Measurements from ENCODE around the gene SEC14L5. TPM values are rescaled to one million over a fixed set of nuclear protein-coding genes. Genes with fewer than 3 reads are reported as not detected.

Gene SEC14L5
- polyA plus RNA-seq, 1 donor from 2014 or later = 0.43 TPM

DNA sequence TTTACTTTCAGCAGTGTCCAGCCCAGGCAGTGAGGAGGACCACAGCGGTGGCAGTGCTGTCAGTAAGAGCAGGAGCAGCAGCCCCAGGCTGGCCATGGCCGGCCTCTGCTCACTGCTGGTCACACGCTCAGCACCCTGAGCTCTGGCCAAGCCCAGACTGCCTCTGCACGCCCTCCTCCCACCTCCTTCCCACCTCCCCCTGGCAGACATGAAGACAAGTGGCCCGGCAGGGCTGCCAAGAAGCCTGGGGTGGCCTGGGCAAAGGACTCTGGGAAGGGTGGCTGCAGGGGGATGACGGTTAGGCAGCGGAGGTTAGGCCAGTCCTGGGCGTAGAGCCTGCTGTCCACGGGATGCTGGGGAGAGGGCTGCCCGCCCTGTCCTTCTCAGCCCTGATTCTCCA is 107.7 kb downstream of the SEC14L5 start, which contains the start of gene C16orf89:
Gene C16orf89, minus strand, starts transcription at position 144 of the 400 bp plus-strand sequence. Its CDS starts 48 bp downstream, at position 96.
- H4K20me1 ChIP-seq (ENCODE audit: insufficient read depth) = no peaks in the 10 kb centered on the region
- no peak within 1 kb of the TSS for H2AFZ ChIP-seq (ENCODE audit: low read depth, low read length)
- H3K27ac ChIP-seq (ENCODE audit: low read length) = no peak within 1 kb of the TSS
- no peak within 1 kb of the TSS for H3K4me2 ChIP-seq (ENCODE audit: low read length)
- no peaks in the 10 kb centered on the region for H3K36me3 ChIP-seq (ENCODE audit: insufficient read depth, low read length)
- no peak within 1 kb of the TSS for H3K4me3 ChIP-seq (ENCODE audit: low read length)
- no peak within 1 kb of the TSS for H3K9ac ChIP-seq (ENCODE audit: low read length)
- no peaks in the 10 kb centered on the region for H3K27me3 ChIP-seq (ENCODE audit: insufficient read depth, low read depth, low read length)
- TF ChIP-seq EZH2 (IDR thresholded peaks at IDR 0.05; ENCODE audit: borderline replicate concordance, insufficient read depth, low read length, poor library complexity, severe bottlenecking) (no peak), SMC3 (conservative IDR thresholded peaks at IDR 0.05; ENCODE audit: poor library complexity) (no peak), MXI1 (conservative IDR thresholded peaks at IDR 0.05; ENCODE audit: poor library complexity, severe bottlenecking) (no peak), RAD21 (conservative IDR thresholded peaks at IDR 0.05) (no peak), POLR2AphosphoS5 (IDR thresholded peaks at IDR 0.05) (no peak), TAF1 (IDR thresholded peaks at IDR 0.05; ENCODE audit: low read depth) (no peak), EP300 (conservative IDR thresholded peaks at IDR 0.05; ENCODE audit: poor library complexity, severe bottlenecking) (no peak)
- TF ChIP-seq, protein P1, sequence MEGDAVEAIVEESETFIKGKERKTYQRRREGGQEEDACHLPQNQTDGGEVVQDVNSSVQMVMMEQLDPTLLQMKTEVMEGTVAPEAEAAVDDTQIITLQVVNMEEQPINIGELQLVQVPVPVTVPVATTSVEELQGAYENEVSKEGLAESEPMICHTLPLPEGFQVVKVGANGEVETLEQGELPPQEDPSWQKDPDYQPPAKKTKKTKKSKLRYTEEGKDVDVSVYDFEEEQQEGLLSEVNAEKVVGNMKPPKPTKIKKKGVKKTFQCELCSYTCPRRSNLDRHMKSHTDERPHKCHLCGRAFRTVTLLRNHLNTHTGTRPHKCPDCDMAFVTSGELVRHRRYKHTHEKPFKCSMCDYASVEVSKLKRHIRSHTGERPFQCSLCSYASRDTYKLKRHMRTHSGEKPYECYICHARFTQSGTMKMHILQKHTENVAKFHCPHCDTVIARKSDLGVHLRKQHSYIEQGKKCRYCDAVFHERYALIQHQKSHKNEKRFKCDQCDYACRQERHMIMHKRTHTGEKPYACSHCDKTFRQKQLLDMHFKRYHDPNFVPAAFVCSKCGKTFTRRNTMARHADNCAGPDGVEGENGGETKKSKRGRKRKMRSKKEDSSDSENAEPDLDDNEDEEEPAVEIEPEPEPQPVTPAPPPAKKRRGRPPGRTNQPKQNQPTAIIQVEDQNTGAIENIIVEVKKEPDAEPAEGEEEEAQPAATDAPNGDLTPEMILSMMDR (IDR thresholded peaks at IDR 0.05; ENCODE audit: poor library complexity, severe bottlenecking) = no peak
- TF ChIP-seq, protein P2, sequence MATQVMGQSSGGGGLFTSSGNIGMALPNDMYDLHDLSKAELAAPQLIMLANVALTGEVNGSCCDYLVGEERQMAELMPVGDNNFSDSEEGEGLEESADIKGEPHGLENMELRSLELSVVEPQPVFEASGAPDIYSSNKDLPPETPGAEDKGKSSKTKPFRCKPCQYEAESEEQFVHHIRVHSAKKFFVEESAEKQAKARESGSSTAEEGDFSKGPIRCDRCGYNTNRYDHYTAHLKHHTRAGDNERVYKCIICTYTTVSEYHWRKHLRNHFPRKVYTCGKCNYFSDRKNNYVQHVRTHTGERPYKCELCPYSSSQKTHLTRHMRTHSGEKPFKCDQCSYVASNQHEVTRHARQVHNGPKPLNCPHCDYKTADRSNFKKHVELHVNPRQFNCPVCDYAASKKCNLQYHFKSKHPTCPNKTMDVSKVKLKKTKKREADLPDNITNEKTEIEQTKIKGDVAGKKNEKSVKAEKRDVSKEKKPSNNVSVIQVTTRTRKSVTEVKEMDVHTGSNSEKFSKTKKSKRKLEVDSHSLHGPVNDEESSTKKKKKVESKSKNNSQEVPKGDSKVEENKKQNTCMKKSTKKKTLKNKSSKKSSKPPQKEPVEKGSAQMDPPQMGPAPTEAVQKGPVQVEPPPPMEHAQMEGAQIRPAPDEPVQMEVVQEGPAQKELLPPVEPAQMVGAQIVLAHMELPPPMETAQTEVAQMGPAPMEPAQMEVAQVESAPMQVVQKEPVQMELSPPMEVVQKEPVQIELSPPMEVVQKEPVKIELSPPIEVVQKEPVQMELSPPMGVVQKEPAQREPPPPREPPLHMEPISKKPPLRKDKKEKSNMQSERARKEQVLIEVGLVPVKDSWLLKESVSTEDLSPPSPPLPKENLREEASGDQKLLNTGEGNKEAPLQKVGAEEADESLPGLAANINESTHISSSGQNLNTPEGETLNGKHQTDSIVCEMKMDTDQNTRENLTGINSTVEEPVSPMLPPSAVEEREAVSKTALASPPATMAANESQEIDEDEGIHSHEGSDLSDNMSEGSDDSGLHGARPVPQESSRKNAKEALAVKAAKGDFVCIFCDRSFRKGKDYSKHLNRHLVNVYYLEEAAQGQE (IDR thresholded peaks at IDR 0.05; ENCODE audit: borderline replicate concordance) = no peak
- H3K9me3 ChIP-seq (ENCODE audit: low read length) = no peaks in the 10 kb centered on the region
- no peaks in the 10 kb centered on the region for H3K9me2 ChIP-seq (ENCODE audit: insufficient read depth, low read length)
- no peaks in the 10 kb centered on the region for H3K79me2 ChIP-seq (replicated peaks; ENCODE audit: insufficient read depth, low read length)
- no peaks in the 10 kb centered on the region for H3F3A ChIP-seq (ENCODE audit: insufficient read depth, low read length, poor library complexity, severe bottlenecking)

DNA sequence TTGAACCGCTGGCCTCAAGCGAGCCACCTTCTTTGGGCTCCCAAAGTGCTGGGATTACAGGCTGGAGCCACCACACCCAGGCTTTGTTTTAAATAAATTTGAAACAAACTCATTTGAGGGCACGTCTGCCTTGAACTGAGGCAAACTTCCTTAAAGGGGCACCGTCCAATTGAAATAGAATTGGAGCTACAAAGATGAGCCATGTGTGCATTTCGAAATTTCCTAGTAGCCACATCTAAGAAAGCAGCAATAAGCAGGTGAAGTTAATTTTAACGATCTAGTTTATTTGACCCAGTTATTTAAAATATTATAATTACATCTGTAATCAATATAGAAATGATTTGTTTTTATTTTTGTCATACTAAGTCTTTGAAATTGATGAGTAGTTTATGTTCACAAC is 108.4 kb downstream of the SEC14L5 start:
- Histone ChIP-seq H2AFZ (ENCODE audit: low read depth, low read length) (no peak overlapping the region), H3K9ac (ENCODE audit: low read length) (no peak overlapping the region), H3F3A (ENCODE audit: insufficient read depth, low read length, poor library complexity, severe bottlenecking) (no peaks in the 10 kb centered on the region), H3K27ac (ENCODE audit: low read length) (no peak overlapping the region), H3K4me2 (ENCODE audit: low read length) (no peak overlapping the region), H3K79me2 (replicated peaks; ENCODE audit: insufficient read depth, low read length) (no peaks in the 10 kb centered on the region), H4K20me1 (ENCODE audit: insufficient read depth) (no peaks in the 10 kb centered on the region), H3K9me3 (ENCODE audit: low read length) (no peaks in the 10 kb centered on the region), H3K36me3 (ENCODE audit: insufficient read depth, low read length) (no peaks in the 10 kb centered on the region), H3K4me3 (ENCODE audit: low read length) (no peak overlapping the region), H3K27me3 (ENCODE audit: insufficient read depth, low read depth, low read length) (no peaks in the 10 kb centered on the region), H3K9me2 (ENCODE audit: insufficient read depth, low read length) (no peaks in the 10 kb centered on the region)
- TF ChIP-seq SMC3 (conservative IDR thresholded peaks at IDR 0.05; ENCODE audit: poor library complexity) (no peak), RAD21 (conservative IDR thresholded peaks at IDR 0.05) (no peak), POLR2AphosphoS5 (IDR thresholded peaks at IDR 0.05) (no peak), MXI1 (conservative IDR thresholded peaks at IDR 0.05; ENCODE audit: poor library complexity, severe bottlenecking) (no peak), TAF1 (IDR thresholded peaks at IDR 0.05; ENCODE audit: low read depth) (no peak), EP300 (conservative IDR thresholded peaks at IDR 0.05; ENCODE audit: poor library complexity, severe bottlenecking) (no peak), EZH2 (IDR thresholded peaks at IDR 0.05; ENCODE audit: borderline replicate concordance, insufficient read depth, low read length, poor library complexity, severe bottlenecking) (no peak)
- TF ChIP-seq, protein P2 (IDR thresholded peaks at IDR 0.05; ENCODE audit: borderline replicate concordance) = no peak
- TF ChIP-seq, protein P1 (IDR thresholded peaks at IDR 0.05; ENCODE audit: poor library complexity, severe bottlenecking) = no peak

Data from neural cell (in vitro differentiated cells).